ENCODE results near the gene HOXC9.
A peak's percentile ranks its signal among the peaks of the same experiment; 100 is the strongest.

Gene HOXC9

DNA sequence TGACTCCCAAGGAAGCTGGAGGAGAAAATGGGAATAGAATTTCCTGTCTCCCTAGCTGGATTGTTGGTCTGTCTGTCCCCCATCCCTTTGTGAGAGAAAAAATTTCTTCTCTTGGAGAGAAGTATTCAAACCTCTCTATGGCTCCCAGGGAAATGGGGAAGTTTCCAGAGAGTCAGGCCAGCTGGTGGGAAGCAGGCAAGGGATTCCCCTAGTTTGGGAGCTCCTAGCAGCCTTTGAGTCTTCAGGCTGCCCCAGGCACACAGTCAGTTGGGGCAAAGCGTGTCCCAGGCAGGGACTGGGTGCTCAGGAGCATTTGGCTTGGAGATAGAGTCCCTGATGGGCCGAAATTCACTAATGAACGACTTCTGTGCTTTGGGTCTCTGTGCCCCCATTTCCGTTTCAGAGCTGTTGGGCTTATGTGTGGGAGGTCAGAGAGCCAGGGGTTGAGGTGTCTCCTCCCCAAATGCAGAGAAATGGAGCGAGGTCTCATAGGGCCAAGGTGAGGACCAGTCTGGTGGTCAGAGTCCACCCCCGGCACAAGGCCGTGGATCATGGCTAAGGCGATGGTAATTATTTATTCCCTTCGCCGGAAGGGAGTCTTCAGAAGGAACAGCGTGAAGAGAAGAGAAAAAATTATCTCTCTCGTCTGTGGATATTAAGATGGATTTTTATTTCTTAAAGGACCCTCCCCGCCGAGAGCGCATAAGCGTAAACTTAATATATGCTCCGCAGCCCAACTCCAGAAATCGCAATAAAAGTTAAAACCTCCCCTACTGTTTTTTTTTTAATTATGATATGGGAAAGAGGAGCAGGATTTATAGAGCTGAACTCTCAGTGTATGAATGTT is 6.6 kb upstream of the HOXC9 start:
- no peaks in the 10 kb centered on the region for H3K36me3 ChIP-seq (ENCODE audit: insufficient read depth, low read length)
- H2AFZ ChIP-seq (ENCODE audit: low read length) = no peak overlapping the region
- H3K9ac ChIP-seq (ENCODE audit: low read depth, low read length, poor library complexity, severe bottlenecking) = no peak overlapping the region
- peaks cover 65% of the 10 kb centered on the region for H3K4me1 ChIP-seq (ENCODE audit: insufficient read depth, low read length, poor library complexity, severe bottlenecking)
- H3K79me2 ChIP-seq (ENCODE audit: insufficient read depth, low read length) = peaks cover 47% of the 10 kb centered on the region
- no peaks in the 10 kb centered on the region for H3F3A ChIP-seq (ENCODE audit: low read depth)
- H3K9me2 ChIP-seq (replicated peaks; ENCODE audit: low read depth, low read length) = no peaks in the 10 kb centered on the region
- no peak for TF ChIP-seq EZH2phosphoT487 (IDR thresholded peaks at IDR 0.05; ENCODE audit: borderline replicate concordance)
- TF ChIP-seq, protein P1, sequence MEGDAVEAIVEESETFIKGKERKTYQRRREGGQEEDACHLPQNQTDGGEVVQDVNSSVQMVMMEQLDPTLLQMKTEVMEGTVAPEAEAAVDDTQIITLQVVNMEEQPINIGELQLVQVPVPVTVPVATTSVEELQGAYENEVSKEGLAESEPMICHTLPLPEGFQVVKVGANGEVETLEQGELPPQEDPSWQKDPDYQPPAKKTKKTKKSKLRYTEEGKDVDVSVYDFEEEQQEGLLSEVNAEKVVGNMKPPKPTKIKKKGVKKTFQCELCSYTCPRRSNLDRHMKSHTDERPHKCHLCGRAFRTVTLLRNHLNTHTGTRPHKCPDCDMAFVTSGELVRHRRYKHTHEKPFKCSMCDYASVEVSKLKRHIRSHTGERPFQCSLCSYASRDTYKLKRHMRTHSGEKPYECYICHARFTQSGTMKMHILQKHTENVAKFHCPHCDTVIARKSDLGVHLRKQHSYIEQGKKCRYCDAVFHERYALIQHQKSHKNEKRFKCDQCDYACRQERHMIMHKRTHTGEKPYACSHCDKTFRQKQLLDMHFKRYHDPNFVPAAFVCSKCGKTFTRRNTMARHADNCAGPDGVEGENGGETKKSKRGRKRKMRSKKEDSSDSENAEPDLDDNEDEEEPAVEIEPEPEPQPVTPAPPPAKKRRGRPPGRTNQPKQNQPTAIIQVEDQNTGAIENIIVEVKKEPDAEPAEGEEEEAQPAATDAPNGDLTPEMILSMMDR (conservative IDR thresholded peaks at IDR 0.05; ENCODE audit: low read length) = no peak
- H3K9me3 ChIP-seq (ENCODE audit: insufficient read depth, low read depth, low read length) = no peaks in the 10 kb centered on the region
- no peaks in the 10 kb centered on the region for H3K27me3 ChIP-seq (ENCODE audit: insufficient read depth, low read length, poor library complexity, severe bottlenecking)
- H4K20me1 ChIP-seq (ENCODE audit: insufficient read depth, low read length, poor library complexity, severe bottlenecking) = peaks cover 4% of the 10 kb centered on the region
- no peak overlapping the region for H3K4me3 ChIP-seq (ENCODE audit: low read length, poor library complexity, severe bottlenecking)
- H3K4me2 ChIP-seq (ENCODE audit: low read depth, low read length, poor library complexity, severe bottlenecking) = no peak overlapping the region

DNA sequence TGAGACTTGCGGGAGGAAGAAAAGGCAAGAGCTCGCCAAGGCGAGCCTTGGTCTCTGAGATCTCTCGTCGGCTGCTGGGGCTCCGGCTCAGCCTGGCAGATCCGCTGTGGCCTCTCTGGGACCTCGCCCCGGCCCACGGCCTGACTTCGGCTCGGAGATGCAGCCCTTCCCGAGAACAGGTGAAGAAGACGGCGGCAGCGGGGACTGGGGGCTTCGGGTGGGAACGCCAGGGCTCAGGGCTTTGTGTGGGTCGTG is 6.0 kb upstream of the HOXC9 start:
- Histone ChIP-seq H3F3A (ENCODE audit: low read depth) (no peaks in the 10 kb centered on the region), H3K4me3 (ENCODE audit: low read length, poor library complexity, severe bottlenecking) (no peak overlapping the region), H3K4me1 (ENCODE audit: insufficient read depth, low read length, poor library complexity, severe bottlenecking) (peaks cover 65% of the 10 kb centered on the region), H2AFZ (ENCODE audit: low read length) (no peak overlapping the region), H3K36me3 (ENCODE audit: insufficient read depth, low read length) (no peaks in the 10 kb centered on the region), H3K9me3 (ENCODE audit: insufficient read depth, low read depth, low read length) (no peaks in the 10 kb centered on the region), H3K9ac (ENCODE audit: low read depth, low read length, poor library complexity, severe bottlenecking) (no peak overlapping the region), H3K27me3 (ENCODE audit: insufficient read depth, low read length, poor library complexity, severe bottlenecking) (no peaks in the 10 kb centered on the region), H3K4me2 (ENCODE audit: low read depth, low read length, poor library complexity, severe bottlenecking) (no peak overlapping the region), H4K20me1 (ENCODE audit: insufficient read depth, low read length, poor library complexity, severe bottlenecking) (peaks cover 4% of the 10 kb centered on the region), H3K79me2 (ENCODE audit: insufficient read depth, low read length) (peaks cover 47% of the 10 kb centered on the region), H3K9me2 (replicated peaks; ENCODE audit: low read depth, low read length) (no peaks in the 10 kb centered on the region)
- TF ChIP-seq, protein P1 (conservative IDR thresholded peaks at IDR 0.05; ENCODE audit: low read length) = no peak
- no peak for TF ChIP-seq EZH2phosphoT487 (IDR thresholded peaks at IDR 0.05; ENCODE audit: borderline replicate concordance)

DNA sequence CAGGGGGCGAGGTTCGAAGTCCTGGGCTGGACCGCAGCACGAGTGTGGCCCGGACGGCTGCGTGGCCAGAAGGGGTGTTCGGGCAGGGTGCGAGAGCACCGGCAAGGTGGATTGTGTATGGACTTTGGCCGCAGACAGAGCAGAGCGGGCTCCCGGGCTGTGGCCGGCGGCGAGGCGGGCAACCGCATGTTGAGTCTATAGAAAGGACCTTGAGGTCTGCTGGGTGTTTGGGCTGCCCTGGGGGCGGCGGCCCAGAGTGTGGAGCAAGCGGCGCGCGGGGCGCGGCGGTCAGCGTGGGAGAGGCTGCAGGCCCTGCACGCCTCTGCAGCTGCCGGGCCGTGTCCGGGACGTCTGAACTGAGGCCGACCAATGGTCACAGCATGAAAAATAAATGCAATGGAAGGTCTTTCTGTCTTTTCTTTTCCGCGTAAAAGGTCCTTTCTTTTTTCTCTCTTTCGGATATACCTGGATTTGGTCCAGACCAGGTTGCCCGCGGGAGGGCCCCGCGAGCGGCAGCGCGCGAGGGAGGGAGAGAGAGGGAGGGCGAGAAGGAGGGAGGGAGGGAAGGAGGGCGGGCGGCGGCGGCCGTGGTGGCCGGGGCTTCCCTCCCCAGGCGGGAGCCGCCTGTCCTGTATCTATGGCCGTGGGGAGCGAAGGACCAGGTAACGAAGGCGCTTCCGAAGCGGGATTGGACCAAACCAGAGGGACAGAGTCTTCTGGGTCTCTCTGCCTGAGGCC is 5.5 kb upstream of the HOXC9 start:
- H3K9me3 ChIP-seq (ENCODE audit: insufficient read depth, low read depth, low read length) = no peaks in the 10 kb centered on the region
- H4K20me1 ChIP-seq (ENCODE audit: insufficient read depth, low read length, poor library complexity, severe bottlenecking) = peaks cover 4% of the 10 kb centered on the region
- H3K4me2 ChIP-seq (ENCODE audit: low read depth, low read length, poor library complexity, severe bottlenecking) = peak overlapping the region; percentile 84
- no peaks in the 10 kb centered on the region for H3K36me3 ChIP-seq (ENCODE audit: insufficient read depth, low read length)
- no peak for TF ChIP-seq EZH2phosphoT487 (IDR thresholded peaks at IDR 0.05; ENCODE audit: borderline replicate concordance)
- TF ChIP-seq, protein P1 (conservative IDR thresholded peaks at IDR 0.05; ENCODE audit: low read length) = no peak
- H3K4me3 ChIP-seq (ENCODE audit: low read length, poor library complexity, severe bottlenecking) = peak overlapping the region; percentile 82
- no peaks in the 10 kb centered on the region for H3K9me2 ChIP-seq (replicated peaks; ENCODE audit: low read depth, low read length)
- peaks cover 61% of the 10 kb centered on the region for H3K4me1 ChIP-seq (ENCODE audit: insufficient read depth, low read length, poor library complexity, severe bottlenecking)
- H3F3A ChIP-seq (ENCODE audit: low read depth) = no peaks in the 10 kb centered on the region
- peak overlapping the region; percentile 97 for H3K9ac ChIP-seq (ENCODE audit: low read depth, low read length, poor library complexity, severe bottlenecking)
- H3K79me2 ChIP-seq (ENCODE audit: insufficient read depth, low read length) = peaks cover 47% of the 10 kb centered on the region
- no peak overlapping the region for H2AFZ ChIP-seq (ENCODE audit: low read length)
- no peaks in the 10 kb centered on the region for H3K27me3 ChIP-seq (ENCODE audit: insufficient read depth, low read length, poor library complexity, severe bottlenecking)

All from Loucy (cell line).